CD14-positive monocyte (primary cell): ENCODE data around the gene MAD1L1. TPM values are rescaled to one million over a fixed set of nuclear protein-coding genes. Genes with fewer than 3 reads are reported as not detected.

Experiments used
- DNase-seq, 3 donors: peaks; one replicate each; pipeline ENCODE4 v3.0.0-alpha.2; 2011 to 2022
- H2AFZ ChIP-seq: 2 replicates; pipeline ENCODE4 v1.6.0; 2012; ENCODE audit warnings: mild to moderate bottlenecking, low read depth, low read length, inconsistent platforms; ENCODE audit not compliant: insufficient read depth, poor library complexity, severe bottlenecking
- H3K27ac ChIP-seq, 2 donors: 1 replicate in 1 of 2; 2 replicates in 1 of 2; pipeline ENCODE4 v1.5.1; 2012 to 2013; ENCODE audit warnings: low read length in 2 of 2, control low read depth in 1 of 2, inconsistent platforms in 1 of 2, low read depth in 1 of 2, mild to moderate bottlenecking in 1 of 2
- H3K27me3 ChIP-seq, 2 donors: one replicate each; pipeline versions ENCODE4 v1.6.0 to v1.6.1; 2011 to 2013; ENCODE audit warnings: low read length in 2 of 2; ENCODE audit not compliant: control insufficient read depth in 2 of 2, insufficient read depth in 2 of 2
- H3K36me3 ChIP-seq, 2 donors: replicated peaks in 1 of 2; 1 replicate in 1 of 2; 2 replicates in 1 of 2; pipeline versions ENCODE4 v1.5.1 to v1.6.1; 2012 to 2013; ENCODE audit warnings: low read length in 2 of 2, control low read depth in 1 of 2, inconsistent platforms in 1 of 2, mild to moderate bottlenecking in 1 of 2; ENCODE audit not compliant: insufficient read depth in 2 of 2, control insufficient read depth in 1 of 2
- H3K4me1 ChIP-seq, 2 donors: 1 replicate in 1 of 2; 2 replicates in 1 of 2; pipeline versions ENCODE4 v1.5.1 to v1.6.1; 2012 to 2013; ENCODE audit warnings: low read length in 2 of 2, control low read depth in 1 of 2, inconsistent platforms in 1 of 2, mild to moderate bottlenecking in 1 of 2, moderate library complexity in 1 of 2; ENCODE audit not compliant: insufficient read depth in 2 of 2, control insufficient read depth in 1 of 2
- H3K4me2 ChIP-seq: replicated peaks from 2 replicates; pipeline ENCODE3; 2012; ENCODE audit warnings: low read length, moderate library complexity, mild to moderate bottlenecking; ENCODE audit not compliant: poor library complexity, severe bottlenecking; ENCODE audit errors: extremely low read depth
- H3K4me3 ChIP-seq, 3 experiments: fragments of 200-600 bp in 1 of 3; sonication (generic) in 1 of 3; replicated peaks in 1 of 3; 1 replicate in 2 of 3; 2 replicates in 1 of 3; pipeline ENCODE4 v1.5.1; 2011 to 2013; ENCODE audit warnings: low read length in 3 of 3, mild to moderate bottlenecking in 3 of 3, control low read depth in 2 of 3, low read depth in 2 of 3, inconsistent platforms in 1 of 3, moderate library complexity in 1 of 3
- H3K79me2 ChIP-seq: 2 replicates; pipeline ENCODE4 v1.6.0; 2012; ENCODE audit warnings: mild to moderate bottlenecking, control low read depth, inconsistent platforms, low read length, moderate library complexity; ENCODE audit not compliant: insufficient read depth
- H3K9ac ChIP-seq: 2 replicates; pipeline ENCODE4 v1.6.0; 2017; ENCODE audit warnings: low read length, mild to moderate bottlenecking; ENCODE audit not compliant: insufficient read depth, poor library complexity, severe bottlenecking
- H3K9me3 ChIP-seq, 2 donors: replicated peaks in 1 of 2; 1 replicate in 1 of 2; 2 replicates in 1 of 2; pipeline versions ENCODE4 v1.5.1 to v1.6.1; 2012 to 2013; ENCODE audit warnings: low read length in 2 of 2, control low read depth in 1 of 2; ENCODE audit not compliant: control insufficient read depth in 1 of 2, insufficient read depth in 1 of 2
- H4K20me1 ChIP-seq: 2 replicates; pipeline ENCODE4 v1.6.0; 2012; ENCODE audit warnings: mild to moderate bottlenecking, low read length, control low read depth, moderate library complexity; ENCODE audit not compliant: insufficient read depth
- H3K27ac Mint-ChIP-seq, 7 donors: one replicate each; pipeline ENCODE4 v1.8.0; 2020; ENCODE audit warnings: mild to moderate bottlenecking in 7 of 7, mixed read lengths in 7 of 7, moderate library complexity in 6 of 7, inconsistent platforms in 2 of 7
- H3K27me3 Mint-ChIP-seq, 3 donors: one replicate each; pipeline ENCODE4 v1.8.0; 2021 to 2022; ENCODE audit warnings: low read depth in 3 of 3, mild to moderate bottlenecking in 3 of 3, mixed read lengths in 3 of 3, moderate library complexity in 3 of 3, inconsistent platforms in 1 of 3
- H3K36me3 Mint-ChIP-seq, 2 donors: one replicate each; pipeline ENCODE4 v1.8.0; 2020; ENCODE audit warnings: mixed read lengths in 2 of 2, inconsistent platforms in 1 of 2, mild to moderate bottlenecking in 1 of 2
- H3K4me1 Mint-ChIP-seq: one replicate; pipeline ENCODE4 v1.8.0; 2020; ENCODE audit warnings: mild to moderate bottlenecking, mixed read lengths
- H3K4me3 Mint-ChIP-seq, 2 donors: one replicate each; pipeline ENCODE4 v1.8.0; 2020; ENCODE audit warnings: mild to moderate bottlenecking in 2 of 2, mixed read lengths in 2 of 2, moderate library complexity in 1 of 2
- H3K9me3 Mint-ChIP-seq, 7 donors: one replicate each; pipeline ENCODE4 v1.8.0; 2020 to 2022; ENCODE audit warnings: mixed read lengths in 7 of 7, mild to moderate bottlenecking in 6 of 7, moderate library complexity in 6 of 7, inconsistent platforms in 2 of 7
- WGBS: methylation state at CpG from one replicate; pipeline ENCODE4 v1.1.5; 2013; ENCODE audit warnings: missing lambda C conversion rate; ENCODE audit not compliant: insufficient coverage; 5-methylcytosine and 5-hydroxymethylcytosine counted together
- intact Hi-C, 2 donors: fragments of 100-400 bp; cut with micrococcal nuclease; formaldehyde crosslinking; loops; one replicate each; pipeline versions ENCODE4 v1.15.0 to v1.15.1; 2023
- polyA plus RNA-seq, 3 donors: library from polyadenylated mRNA; depleted of rRNA in 1 of 3; unstranded in 2 of 3; stranded (reverse) in 1 of 3; fragments of 300-500 nt in 2 of 3; fragments of >200 nt in 1 of 3; fragmentation: Illumina TruSeq in 2 of 3; gene quantifications; 1 replicate in 2 of 3; 2 replicates in 1 of 3; pipeline ENCODE4 v1.2.3, GENCODE V29; 2012 to 2021
- TF ChIP-seq, protein P1 (sequence below): fragments of 200-600 bp; IDR thresholded peaks from one replicate; pipeline ENCODE4 v1.8.0; 2022; ENCODE audit warnings: antibody characterized with exemption, mild to moderate bottlenecking

Gene MAD1L1
- polyA plus RNA-seq, 3 donors: 22.0 to 39.4 (median 33.2) TPM

DNA sequence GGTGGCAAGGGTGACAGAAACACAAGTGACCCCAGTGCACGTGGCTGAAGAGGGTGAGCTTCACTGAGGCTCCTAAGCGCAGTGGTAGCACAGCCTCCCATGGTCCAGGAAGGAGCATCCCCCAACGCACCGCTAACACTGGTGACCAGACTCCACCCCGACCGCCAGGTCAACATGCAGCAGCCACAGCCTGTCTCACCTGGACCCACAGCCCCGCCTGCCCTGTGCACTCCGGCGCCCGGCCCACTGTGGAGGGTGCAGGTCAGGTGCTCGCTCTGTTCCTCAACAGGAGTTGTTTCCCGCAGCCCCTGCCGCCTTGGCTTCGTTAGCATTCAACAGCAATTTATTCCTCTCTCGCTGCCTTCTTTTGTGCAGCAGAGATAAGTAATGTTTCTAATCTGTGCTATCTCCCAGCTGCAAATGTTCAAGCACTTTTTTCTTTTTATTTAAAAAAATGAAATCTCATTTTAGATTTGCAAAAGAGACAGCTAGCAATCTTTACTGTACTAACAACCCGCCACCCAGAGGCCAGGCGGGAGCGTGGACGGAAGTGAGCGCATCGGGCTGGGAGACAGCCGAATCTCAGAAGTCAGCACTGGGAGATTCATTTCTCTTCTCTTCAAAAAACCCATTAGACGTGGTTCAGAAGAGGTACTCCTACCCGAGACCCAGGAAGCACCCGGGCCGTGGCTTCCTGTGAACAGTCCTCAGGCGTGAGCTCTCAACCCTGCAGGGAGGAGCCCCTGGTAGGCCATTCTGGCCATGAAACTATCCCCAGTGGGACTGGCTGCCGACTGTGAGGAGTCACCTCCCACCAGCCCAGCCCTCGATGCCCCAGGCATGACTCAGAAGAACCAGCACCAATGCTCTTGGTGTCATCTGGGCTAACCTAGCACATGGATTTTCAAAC lies 133.4 kb downstream of the MAD1L1 start:
- Histone ChIP-seq H3K27ac (peak overlapping the region in 1 of 2 donors; percentile 36), H3K4me1 (peaks cover 4 to 35% of the 10 kb centered on the region in 2 donors)

DNA sequence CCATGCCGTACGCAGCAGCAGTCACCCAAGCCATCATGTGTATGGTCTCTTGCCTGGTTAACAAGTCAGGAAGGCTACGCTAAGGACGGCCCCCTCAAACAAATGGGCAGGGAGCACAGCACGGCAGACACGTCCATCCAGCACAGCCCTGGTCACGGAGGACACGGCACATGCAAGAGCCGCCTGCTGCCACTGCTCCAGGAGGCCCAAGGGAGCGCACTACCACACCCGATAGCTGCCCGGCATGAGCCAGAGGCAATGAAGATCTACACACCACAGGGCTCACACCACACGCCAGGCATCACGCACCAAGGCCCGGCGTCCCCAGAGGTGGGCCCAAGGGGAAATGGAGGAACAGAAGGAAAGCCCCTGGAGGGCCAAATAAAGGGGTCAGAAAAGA lies 134.2 kb downstream of the MAD1L1 start:
- Histone ChIP-seq H3K36me3 (no peaks in the 10 kb centered on the region), H3K4me2 (no peak overlapping the region), H3K9ac (no peak overlapping the region), H3K4me1 (peaks cover 0 to 29% of the 10 kb centered on the region in 2 donors), H3K4me3 (no peak overlapping the region), H2AFZ (no peak overlapping the region), H3K79me2 (no peaks in the 10 kb centered on the region), H3K27me3 (no peaks in the 10 kb centered on the region), H3K27ac (no peak overlapping the region), H3K9me3 (no peaks in the 10 kb centered on the region), H4K20me1 (peaks cover 12% of the 10 kb centered on the region)
- peaks cover 0 to 5% (median 4%) of the 10 kb centered on the region in 3 donors for H3K27me3 Mint-ChIP-seq
- peaks cover 0 to 7% (median 1%) of the 10 kb centered on the region in 7 donors for H3K9me3 Mint-ChIP-seq
- DNase-seq: no peak
- intact Hi-C loops: no loop called here
- H3K4me3 Mint-ChIP-seq: no peak overlapping the region
- peaks cover 32% of the 10 kb centered on the region for H3K4me1 Mint-ChIP-seq
- peak overlapping the region in 2 of 7 donors; percentile 9 to 42 for H3K27ac Mint-ChIP-seq
- TF ChIP-seq, protein P1, sequence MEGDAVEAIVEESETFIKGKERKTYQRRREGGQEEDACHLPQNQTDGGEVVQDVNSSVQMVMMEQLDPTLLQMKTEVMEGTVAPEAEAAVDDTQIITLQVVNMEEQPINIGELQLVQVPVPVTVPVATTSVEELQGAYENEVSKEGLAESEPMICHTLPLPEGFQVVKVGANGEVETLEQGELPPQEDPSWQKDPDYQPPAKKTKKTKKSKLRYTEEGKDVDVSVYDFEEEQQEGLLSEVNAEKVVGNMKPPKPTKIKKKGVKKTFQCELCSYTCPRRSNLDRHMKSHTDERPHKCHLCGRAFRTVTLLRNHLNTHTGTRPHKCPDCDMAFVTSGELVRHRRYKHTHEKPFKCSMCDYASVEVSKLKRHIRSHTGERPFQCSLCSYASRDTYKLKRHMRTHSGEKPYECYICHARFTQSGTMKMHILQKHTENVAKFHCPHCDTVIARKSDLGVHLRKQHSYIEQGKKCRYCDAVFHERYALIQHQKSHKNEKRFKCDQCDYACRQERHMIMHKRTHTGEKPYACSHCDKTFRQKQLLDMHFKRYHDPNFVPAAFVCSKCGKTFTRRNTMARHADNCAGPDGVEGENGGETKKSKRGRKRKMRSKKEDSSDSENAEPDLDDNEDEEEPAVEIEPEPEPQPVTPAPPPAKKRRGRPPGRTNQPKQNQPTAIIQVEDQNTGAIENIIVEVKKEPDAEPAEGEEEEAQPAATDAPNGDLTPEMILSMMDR: no peak
- 97% methylated on average over 12 of the region's 16 CpGs for WGBS
- peaks cover 21 to 27% of the 10 kb centered on the region in 2 donors for H3K36me3 Mint-ChIP-seq

More for the DNA sequence above, 133.4 kb downstream of the MAD1L1 start:
- peaks cover 0 to 7% (median 1%) of the 10 kb centered on the region in 7 donors for H3K9me3 Mint-ChIP-seq
- peaks cover 0 to 5% (median 2%) of the 10 kb centered on the region in 3 donors for H3K27me3 Mint-ChIP-seq
- peaks cover 33% of the 10 kb centered on the region for H3K4me1 Mint-ChIP-seq
- peak overlapping the region in 6 of 7 donors; percentile 0 to 55 (median 22) for H3K27ac Mint-ChIP-seq
- peak in 2 of 3 donors; percentile 17 to 35 for DNase-seq
- Histone ChIP-seq H2AFZ (no peak overlapping the region), H3K27me3 (no peaks in the 10 kb centered on the region), H3K4me3 (no peak overlapping the region), H4K20me1 (peaks cover 12% of the 10 kb centered on the region), H3K4me2 (no peak overlapping the region), H3K9ac (no peak overlapping the region), H3K36me3 (no peaks in the 10 kb centered on the region), H3K79me2 (no peaks in the 10 kb centered on the region), H3K9me3 (no peaks in the 10 kb centered on the region)
- H3K36me3 Mint-ChIP-seq: peaks cover 17 to 22% of the 10 kb centered on the region in 2 donors
- H3K4me3 Mint-ChIP-seq: peak overlapping the region in 1 of 2 donors; percentile 48
- WGBS: 60% methylated on average over 22 of the region's 29 CpGs
- TF ChIP-seq, protein P1: no peak
- intact Hi-C loops: no loop called here
